Activated T-helper 1 cell treated with Interleukin-2 at 50 U/mL for 16 hours (primary cell): ENCODE data around the gene GPR12.
A peak's percentile ranks its signal among the peaks of the same experiment; 100 is the strongest.
"Not testable (repeated sequence)": the region's sequence is repeated elsewhere in the genome, so short reads cannot be mapped to it uniquely, and the experiment has no call there.

Experiments
- DNase-seq: peaks from one replicate; pipeline ENCODE4 v3.0.0-alpha.2; 2020; ENCODE audit warnings: low read depth

Gene GPR12

DNA sequence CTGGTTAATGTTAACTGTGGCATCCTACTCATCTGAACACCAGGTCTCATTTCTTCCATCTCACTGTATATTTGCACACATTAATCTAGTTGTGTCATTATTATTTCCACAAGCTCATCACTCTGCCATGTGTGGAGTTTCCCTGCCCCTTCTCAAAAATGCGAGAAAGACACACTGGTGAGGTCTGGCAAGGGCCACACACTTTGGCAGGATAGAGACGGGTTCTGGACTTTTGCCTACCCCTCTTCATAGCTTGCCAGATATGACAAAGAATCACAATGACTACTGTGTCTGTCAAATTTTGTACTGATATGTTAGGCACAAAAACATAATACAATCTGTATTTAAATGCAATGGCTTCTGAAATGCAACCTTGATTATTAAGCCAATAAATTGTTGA is 12.9 kb downstream of the GPR12 start:
- no peak for DNase-seq

DNA sequence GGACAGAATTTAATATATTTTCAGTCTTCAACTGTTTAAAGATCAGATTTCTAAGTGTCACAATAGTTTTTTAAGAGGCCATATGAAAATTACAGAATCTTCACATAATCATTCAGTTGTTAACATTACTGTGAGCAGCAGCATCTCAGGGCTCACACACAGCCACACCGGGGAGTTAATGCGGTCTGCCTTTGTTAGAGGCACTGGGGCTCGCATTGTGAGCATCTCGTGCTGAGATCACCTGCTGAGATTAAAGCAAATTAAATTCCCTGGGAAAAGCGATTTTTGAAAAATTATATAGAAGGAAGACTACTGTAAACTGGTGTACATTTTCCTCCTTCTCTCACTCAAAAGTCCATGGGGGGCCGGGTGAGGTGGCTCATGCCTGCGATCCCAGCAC is 16.6 kb downstream of the GPR12 start:
- no peak for DNase-seq

DNA sequence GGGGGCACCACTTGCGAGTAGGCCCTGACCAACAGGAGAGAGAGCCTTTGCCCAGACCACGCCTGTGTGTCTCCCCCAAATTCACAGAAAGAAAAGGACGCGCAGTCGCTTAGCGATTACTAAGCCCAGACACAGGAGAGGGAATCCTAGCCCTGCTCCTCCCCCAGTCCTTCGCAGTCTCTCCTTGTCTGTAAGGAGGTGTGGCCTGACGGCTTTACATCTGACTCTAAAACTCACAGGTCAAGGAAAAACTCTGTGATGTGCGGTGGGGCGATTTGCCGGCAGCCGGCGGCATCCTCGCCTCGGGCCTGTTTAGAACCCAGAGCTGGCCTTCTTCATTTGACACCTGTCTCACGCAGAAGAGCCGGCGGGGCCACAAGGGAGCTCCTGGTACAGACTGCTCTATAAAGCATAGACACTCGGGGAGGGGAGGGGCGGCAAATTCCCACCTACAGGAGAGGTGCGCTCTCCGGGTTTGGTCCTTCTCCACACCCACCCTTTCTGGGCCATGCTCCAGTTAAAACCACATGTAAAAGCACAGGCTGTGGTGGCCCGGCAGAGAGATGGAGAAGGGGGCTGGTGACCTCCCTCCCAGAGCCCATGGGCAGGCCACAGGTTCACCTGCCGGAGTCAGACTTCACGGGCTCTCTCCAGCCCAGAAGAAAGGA is 17.8 kb downstream of the GPR12 start:
- DNase-seq, result no peak

DNA sequence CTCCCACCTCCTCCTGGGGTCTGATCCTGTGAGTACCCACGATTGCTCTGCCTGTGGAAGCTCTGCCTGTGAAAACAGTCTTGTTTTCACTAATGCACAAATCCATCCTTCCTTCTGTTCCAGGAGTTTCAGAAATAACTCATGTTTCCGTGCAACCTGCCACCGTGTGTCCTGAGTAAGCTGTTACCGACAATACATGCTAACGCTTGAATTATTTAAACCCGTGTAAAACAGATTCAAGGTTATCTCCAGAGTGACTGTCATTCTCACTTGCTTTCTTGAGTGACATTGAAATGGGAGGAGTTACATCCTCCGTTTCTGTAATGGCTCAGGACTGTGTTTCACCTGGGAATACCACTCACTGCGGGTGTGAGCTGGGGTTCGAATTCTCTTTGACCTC is 24.9 kb downstream of the GPR12 start:
- DNase-seq, result no peak

DNA sequence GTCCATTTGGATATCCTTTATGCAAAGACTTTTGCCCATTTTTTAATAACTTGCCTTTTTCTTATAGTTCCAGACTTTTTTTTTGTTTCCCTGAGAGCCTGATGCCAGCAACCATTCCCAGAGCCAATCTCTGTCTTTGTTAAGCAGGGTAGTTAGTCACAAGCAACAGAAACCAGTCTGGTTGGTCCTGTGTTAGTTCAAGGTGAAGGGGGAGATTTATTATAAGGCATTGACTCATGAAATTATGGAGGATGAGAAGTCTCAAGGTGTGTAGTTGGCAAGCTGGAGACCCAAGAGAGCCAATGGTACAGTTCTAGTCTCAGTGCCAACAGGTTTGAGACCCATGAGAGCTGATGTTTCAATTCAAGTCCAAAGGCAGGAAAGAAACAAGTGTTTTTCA is 33.0 kb downstream of the GPR12 start:
- DNase-seq, result no peak

DNA sequence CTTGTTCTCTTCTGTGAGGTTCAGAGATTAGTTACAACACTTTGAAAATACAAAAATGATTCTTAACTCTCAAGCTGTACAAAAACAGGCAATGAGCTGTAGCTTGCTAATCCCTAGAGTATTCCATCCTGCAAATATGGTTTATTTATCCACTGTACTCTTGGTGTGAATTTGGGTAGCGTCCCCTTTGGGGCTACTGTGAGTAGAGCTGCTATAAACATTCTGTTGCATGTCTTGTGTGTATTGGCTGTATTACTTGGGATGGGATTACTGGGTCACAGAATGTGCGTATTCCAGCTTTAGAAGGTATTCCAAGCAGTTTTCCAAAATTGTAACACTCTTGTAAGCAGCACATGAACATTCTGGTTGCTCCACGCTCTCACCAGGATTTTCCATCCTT is 33.5 kb downstream of the GPR12 start:
- DNase-seq, result no peak

DNA sequence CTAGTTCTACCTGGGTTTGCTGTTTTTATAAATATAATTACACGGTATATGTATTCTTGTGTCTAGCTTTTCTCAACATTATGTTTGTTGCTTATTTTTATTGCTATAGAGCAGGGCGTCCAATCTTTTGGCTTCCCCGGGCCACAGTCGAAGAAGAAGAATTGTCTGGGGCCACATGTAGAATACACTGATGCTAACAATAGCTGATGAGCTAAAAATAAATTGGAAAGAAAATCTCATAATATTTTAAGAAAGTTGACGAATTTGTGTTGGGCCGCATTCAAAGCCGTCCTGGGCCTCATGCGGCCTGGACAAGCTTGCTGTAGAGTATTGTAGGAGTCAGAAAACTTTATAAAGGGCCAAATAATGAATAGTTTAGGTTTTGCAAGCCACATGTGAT is 33.9 kb downstream of the GPR12 start:
- no peak for DNase-seq

DNA sequence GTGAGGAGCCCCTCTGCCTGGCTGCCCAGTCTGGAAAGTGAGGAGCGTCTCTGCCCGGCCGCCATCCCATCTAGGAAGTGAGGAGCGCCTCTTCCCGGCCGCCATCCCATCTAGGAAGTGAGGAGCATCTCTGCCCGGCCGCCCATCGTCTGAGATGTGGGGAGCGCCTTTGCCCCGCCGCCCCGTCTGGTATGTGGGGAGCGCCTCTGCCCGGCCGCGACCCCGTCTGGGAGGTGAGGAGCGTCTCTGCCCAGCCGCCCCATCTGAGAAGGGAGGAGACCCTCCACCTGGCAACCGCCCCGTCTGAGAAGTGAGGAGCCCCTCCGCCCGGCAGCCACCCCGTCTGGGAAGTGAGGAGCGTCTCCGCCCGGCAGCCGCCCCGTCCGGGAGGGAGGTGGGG is 37.0 kb downstream of the GPR12 start:
- not testable (repeated sequence) for DNase-seq

DNA sequence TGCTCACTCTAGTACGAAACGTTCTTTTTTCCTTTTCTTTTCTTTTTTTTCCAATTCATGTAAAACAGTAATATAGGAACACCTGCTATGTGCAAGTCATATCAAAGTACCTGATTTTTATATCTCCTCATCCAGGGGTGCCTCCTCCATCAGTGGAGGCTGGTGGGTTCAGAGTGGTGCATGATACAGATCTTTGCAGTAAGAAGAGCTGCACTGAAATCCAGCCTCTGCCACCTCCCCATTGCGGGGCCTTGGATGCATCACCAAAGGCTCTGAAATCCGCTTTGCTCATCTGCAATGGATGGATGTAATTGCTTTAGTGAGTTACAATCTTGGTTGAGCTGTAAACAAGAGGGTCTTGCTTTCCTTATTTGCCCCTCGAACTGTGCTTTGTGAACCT is 38.3 kb downstream of the GPR12 start:
- no peak for DNase-seq

DNA sequence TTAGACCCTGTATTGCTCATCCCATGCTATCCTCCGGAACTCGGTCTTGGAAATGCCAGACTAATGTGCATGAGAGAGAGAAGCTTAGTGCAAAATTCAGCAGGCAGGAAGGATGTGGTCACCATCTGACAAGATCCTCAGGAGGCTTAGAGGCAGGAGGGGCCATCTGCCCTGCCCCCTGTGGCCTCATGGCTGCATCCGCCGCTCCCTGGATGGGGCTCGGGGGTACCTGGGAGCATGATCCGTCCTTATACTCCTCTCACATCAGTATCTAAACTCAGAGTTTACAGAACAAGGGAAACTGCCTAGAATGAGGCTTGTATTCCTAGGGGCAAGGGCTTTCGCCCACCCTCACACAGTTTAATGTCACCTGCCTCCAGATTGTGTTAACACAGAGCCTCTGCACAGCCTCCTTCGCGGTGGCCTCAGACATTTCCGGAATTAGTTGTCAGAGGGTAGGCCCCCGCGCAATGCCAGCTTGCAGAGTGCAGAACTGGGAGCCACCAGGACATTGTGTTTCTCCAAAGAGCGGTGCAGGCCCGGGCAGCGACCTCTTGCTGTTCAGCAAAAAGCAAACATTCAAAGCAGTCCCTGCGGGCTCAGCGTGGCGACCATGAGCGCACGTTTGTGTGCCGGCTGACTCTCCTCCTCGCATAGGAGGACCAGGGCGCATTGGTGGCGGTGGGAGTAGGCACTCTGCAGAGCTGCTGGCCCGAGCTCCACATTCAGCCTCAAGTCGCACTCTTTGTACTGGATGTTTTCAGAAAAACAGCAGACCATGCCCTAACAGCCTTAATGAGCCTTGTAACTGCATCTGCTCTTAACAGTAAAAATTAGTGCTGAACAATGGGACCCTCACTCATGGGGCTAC is 39.1 kb downstream of the GPR12 start:
- peak; percentile 10 for DNase-seq

DNA sequence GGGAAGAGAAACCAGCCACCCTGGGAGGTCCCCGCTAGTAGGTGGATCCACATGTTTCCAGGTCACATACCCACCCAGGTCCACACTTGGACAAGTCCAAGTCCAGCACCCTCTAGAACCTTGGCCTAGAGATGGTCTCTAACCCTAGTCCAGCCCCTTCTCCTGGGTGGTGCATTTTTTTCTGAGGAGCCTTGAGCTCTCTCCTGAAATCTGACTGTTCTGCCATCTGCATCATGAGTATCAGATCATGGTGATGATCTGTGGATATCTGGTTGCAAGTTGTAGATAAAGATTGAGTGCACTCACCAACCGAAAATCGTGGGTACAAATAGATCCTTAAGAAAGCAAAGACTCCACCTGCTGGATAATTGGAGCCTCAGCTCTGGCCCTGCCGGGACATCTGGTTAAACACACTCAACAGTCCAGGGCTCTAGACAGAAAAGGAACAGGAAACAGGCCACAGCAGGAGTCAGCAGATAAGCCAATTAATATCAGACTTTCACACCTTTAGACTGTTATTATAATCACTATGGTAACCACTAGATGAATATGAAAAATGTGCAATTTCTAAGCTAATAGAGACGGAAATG is 41.1 kb downstream of the GPR12 start:
- no peak for DNase-seq

DNA sequence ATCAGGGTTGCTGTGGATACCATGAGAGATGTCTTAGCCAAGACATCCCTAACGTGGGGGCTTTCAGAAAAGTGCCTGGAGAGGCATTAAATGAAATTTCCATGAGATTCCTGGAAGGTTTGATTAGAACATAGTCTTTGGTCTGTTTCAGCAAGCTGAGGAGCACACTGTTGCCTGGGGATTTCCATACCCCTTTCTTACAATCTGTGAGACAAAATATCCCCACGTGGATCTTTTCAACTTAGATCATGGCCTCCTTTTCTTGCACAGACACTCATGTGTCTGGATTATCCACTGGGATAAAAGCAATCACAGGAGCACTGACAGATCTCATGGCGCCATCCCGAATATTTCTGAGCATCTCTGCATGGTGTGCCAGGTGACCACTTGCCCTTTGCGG is 41.7 kb downstream of the GPR12 start:
- no peak for DNase-seq

DNA sequence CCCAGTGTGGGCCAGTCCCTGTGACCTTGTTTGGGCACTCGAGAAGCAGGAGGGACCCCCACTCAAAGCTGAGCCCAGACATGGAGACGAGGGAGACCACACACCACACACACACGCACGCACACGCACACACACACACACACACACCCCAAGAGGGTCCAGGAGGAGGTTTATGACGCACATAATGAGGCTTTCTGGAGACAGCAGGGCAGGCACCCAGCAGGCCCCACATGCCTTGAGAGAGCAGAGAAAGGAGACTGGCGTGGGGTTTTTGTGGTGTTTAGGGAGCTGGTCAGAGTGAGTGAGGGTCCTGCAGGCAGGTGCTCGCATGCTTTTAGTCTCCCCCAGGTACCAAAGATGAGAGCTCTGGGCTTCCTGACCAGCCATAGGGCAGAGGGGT is 42.4 kb downstream of the GPR12 start:
- no peak for DNase-seq

DNA sequence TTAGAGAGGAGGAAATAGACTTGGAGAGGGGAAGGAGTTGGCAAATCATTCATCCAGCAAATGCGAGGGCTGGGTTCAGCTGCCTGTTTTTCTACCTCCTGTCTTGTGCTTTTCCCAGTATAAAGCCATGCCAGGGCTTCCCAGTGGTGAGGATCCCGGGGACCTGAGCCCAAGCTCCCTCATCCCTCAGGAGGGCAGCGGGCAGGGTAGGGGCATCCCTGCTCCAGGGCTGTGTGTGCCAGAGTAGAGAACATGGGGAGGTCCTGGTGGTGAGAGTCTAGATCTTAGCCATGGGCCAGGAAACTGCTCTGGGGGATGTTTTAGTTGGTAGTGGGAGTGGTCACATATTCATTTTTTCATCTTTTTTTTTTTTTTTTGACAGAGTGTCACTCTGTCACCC is 43.6 kb downstream of the GPR12 start:
- no peak for DNase-seq

DNA sequence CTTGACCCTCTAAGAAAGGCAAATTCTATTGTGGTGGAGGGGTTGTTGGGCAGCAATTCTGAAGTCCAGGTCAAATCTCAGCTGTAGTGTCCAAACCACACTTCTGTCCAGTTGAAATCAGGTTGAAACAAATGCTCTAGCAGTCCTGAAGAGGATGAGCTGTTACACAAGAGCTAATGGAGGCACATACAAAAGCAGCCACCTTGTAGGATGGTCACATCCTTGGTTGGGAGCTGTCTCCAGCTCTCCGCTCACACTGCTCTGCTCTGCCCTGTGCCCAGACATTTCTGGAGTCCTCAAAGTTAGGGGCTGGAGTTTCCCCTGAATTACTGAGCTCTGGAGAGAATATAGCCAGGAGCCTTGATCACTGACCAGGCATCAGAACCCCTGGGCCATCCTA is 47.2 kb downstream of the GPR12 start:
- DNase-seq, result no peak

DNA sequence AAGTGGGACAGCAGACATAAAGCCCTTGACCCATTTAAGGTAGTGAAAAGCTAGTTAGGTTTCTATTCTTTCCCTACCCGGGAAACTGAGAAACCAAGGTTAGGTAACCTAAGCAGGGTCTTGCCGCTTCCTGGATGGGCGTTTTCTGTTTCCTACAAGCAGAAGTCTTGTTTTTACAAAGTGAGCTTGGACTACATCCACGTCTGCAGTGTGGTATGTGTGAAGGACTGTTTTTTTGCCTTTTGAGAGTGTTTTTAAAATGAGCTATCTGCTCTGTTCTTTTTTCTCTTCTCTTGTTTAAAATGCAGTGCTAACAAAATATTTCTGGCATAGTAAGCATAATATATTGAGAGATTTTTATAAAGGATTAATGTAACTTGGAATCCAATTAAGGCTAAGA is 49.4 kb downstream of the GPR12 start:
- no peak for DNase-seq

DNA sequence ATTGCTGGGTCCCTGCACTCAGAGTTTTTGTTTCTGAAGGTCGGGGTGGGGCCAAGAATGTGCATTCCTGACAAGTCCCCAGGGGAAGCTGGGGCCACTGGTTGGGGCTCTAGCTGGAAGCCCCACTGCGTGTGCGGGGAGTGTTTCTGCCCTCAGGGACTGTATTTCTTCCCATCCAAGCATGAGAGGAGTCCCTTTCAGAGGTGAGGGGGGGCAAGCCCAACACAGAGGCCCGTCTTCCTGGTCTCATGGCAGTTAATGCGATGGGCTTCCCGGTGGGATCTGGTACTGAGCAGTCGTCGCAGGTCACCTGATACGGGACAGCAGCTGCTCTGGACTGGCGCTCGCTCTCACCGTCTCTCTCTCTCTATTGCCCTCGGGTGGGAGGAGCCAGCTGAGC is 50.4 kb downstream of the GPR12 start:
- no peak for DNase-seq

DNA sequence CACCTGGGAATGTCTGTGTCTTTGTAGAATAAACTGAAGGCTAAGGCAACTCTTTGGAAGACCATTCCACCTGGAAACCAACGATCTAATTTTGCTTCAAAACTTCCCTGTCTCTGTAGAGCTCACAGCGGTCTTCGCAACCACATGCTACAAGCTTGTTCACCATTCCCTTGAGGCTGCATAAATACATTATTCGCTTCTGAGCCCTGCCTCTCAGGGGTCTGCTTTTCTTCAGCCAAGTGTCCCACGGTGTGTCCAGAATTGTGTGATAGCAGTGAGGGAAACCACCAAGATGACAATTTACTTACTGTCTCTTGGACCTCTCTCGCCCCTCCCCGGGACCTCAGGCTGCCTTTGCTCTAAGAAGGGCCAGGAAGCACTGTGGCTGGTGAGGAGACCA is 51.1 kb downstream of the GPR12 start:
- DNase-seq, result no peak

DNA sequence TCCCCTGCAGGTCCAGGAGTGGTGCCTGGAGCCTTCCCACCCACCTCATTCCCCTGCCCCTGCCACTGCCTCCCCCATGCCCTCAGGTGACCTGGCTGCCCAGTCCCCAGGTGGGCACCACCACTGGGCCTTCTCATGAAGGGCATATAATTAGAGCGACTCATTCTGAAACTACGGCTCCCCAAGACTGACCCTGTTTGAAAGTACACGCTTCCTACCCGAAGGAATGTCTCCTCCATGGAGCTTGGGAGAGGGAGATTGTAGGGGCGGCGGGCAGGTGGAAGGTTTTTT is 52.6 kb downstream of the GPR12 start:
- DNase-seq, result no peak

DNA sequence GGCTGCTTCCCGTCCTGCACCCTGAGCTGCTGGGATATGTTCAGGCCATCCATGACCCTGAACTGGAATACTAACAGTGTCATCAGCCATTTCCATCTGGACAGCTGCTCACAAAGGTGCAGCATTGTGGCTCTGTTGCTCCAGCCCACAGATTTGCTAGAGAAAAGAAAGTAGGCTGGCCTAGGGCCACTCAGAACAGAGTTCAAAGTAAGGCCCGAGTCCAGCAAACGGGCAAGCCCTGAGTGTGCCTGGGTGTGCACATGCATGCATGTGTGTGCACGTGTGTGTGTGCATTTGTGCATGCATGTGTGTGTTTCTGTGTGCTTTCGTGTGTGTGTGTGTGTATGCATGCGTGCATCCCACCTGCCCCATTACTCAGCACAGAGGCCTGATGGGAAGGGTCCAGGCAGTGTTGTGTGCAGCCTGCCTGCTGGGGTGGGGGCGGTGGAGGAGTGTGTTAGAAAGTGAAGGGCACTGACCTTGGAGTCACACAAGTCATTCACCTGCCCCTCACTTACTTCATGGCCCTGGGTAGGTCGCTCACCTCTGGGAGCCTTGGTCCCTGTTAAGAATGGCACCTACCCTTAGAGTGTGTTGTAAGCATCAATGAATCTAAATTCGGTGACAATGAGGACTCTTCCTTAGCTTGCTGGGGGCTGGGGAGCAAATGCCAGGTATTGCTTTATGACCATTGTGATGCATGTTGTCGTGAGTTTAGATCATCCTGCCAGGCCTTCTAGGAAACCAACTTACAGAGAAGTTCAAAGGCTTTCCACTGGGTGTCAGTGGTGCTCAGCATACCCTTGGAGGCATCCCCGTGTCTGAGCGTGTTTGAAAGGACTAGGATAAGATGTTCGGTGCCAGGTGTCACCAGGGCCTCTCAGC is 53.2 kb downstream of the GPR12 start:
- no peak for DNase-seq

DNA sequence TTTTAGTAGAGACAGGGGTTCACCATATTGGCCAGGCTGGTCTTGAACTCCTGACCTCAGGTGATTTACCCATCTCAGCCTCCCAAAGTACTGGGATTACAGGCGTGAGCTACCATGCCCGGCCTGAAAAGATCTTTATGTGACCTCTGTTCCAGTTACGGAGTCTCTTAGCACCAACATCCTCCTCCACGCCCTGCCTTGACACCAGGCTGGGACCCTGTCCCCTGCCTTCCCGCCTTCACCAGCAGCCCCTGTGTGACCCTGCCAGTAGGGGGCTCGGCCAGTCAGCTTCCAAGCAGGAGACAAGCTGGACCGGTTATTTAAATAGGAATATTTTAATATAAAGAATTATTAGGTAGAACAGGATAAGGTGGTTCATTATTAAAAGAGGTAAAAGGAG is 54.2 kb downstream of the GPR12 start:
- no peak for DNase-seq

DNA sequence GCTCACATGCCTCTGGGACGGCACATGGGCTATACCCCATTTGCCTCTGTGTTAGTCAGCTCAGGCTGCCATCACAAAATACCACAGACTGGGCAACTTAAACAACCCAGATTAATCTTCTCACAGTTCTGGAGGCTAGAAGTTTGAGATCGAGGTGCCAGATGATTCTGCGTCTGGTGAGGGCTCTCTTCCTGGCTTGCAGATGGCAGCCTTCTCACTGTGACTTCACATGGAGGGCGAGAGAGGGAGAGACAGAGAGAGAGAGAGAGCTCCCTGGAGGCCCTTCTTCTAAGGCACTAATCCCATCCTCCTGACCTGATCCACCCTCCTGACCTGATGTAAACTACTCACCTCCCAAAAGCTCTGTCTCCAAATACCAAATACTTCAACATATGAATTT is 55.0 kb downstream of the GPR12 start:
- no peak for DNase-seq
